ENCODE results near the gene MROH2A. TPM values are rescaled to one million over a fixed set of nuclear protein-coding genes. Genes with fewer than 3 reads are reported as not detected.
A peak's percentile ranks its signal among the peaks of the same experiment; 100 is the strongest.
"Not testable (repeated sequence)": the region's sequence is repeated elsewhere in the genome, so short reads cannot be mapped to it uniquely, and the experiment has no call there.

MROH2A gene
- total RNA-seq, 1 donor from 2014 or later = not detected

GRCh38 chr2:233867993-233868532 is 89.9 kb downstream of the MROH2A start, which contains the start of gene MSL3B:
TSS of gene MSL3B (minus strand) at chr2:233868386.
- DNase-seq (ENCODE audit: extremely low spot score, unreplicated experiment) = no peak
- Mint-ChIP-seq H3K9me3 (peaks cover 9% of the 10 kb centered on the region), H3K4me3 (peak within 1 kb of the TSS; percentile 97), H3K27ac (peak within 1 kb of the TSS; percentile 90), H3K36me3 (peaks cover 33% of the 10 kb centered on the region), H3K27me3 (peaks cover 28% of the 10 kb centered on the region), H3K4me1 (ENCODE audit: unreplicated experiment) (peaks cover 4% of the 10 kb centered on the region)
- TF ChIP-seq CTCF (conservative IDR thresholded peaks at IDR 0.05) = no peak

DNA sequence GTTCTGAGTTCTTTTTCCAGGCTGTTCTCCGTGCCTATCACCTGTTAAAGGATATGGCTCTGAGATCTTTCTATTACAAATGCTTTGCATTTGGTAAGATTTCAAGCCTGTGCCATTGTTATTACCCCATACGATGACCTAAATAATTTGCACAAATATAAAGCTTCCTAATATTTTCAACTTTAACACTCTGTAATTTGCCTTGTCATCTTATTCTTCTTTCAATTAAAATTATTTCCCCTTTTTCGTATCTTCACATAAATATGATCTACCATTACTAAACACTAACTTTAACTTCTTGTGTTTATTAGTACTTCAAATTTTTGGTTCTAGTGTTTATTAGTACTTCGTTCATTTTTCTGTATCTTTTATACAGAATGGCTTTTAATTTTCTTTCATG is 93.3 kb downstream of the MROH2A start:
- no peak for DNase-seq (ENCODE audit: extremely low spot score, unreplicated experiment)
- Mint-ChIP-seq H3K4me3 (no peak overlapping the region), H3K27me3 (peaks cover 53% of the 10 kb centered on the region), H3K27ac (no peak overlapping the region), H3K9me3 (peaks cover 9% of the 10 kb centered on the region), H3K36me3 (peaks cover 22% of the 10 kb centered on the region), H3K4me1 (ENCODE audit: unreplicated experiment) (peaks cover 4% of the 10 kb centered on the region)
- TF ChIP-seq CTCF (conservative IDR thresholded peaks at IDR 0.05) = no peak

DNA sequence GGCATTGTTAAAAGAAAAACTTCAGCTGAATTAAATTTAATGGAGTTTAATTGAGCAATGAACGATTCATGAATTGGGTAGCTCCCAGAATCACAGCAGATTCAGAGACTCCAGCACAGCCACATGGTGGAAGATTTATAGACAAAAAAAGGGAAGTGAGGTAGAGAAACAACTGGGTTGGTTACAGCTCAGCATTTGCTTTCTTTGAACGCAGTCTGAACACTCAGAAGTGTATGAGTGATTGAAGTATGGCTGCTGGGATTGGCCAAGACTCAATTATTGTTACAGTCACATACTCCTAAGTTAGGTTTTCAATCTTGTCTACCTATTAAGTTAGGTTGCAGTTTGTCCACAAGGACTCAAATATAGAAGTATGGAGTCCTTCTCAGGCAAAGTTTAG is 94.0 kb downstream of the MROH2A start:
- H3K36me3 Mint-ChIP-seq = peaks cover 15% of the 10 kb centered on the region
- H3K27ac Mint-ChIP-seq; DNase-seq (ENCODE audit: extremely low spot score, unreplicated experiment); H3K4me3 Mint-ChIP-seq; H3K4me1 Mint-ChIP-seq (ENCODE audit: unreplicated experiment); H3K9me3 Mint-ChIP-seq: not testable (repeated sequence)
- peaks cover 54% of the 10 kb centered on the region for H3K27me3 Mint-ChIP-seq

GRCh38 chr2:233882353-233882752 is 104.2 kb downstream of the MROH2A start:
- Mint-ChIP-seq H3K27ac (no peak overlapping the region), H3K9me3 (peaks cover 9% of the 10 kb centered on the region), H3K36me3 (no peaks in the 10 kb centered on the region), H3K27me3 (peaks cover 28% of the 10 kb centered on the region), H3K4me1 (ENCODE audit: unreplicated experiment) (no peaks in the 10 kb centered on the region), H3K4me3 (no peak overlapping the region)
- no peak for DNase-seq (ENCODE audit: extremely low spot score, unreplicated experiment)
- TF ChIP-seq CTCF (conservative IDR thresholded peaks at IDR 0.05) = no peak

Other genes with a start within 250 kb of the MROH2A start
- gene USP40, start 211.5 kb upstream of the MROH2A start, total RNA-seq (ENCODE audit: low replicate concordance) = 29.1 and 41.5 TPM in 2 replicates
- gene UGT1A8, start 160.7 kb upstream of the MROH2A start, total RNA-seq (ENCODE audit: low replicate concordance) = 0.17 TPM in 1 of 2 replicates, not detected in the other
- gene UGT1A10, start 141.9 kb upstream of the MROH2A start, total RNA-seq (ENCODE audit: low replicate concordance) = not detected in 2 replicates
- not detected in 2 replicates for gene UGT1A9, start 106.4 kb upstream of the MROH2A start, total RNA-seq (ENCODE audit: low replicate concordance)
- 0.19 TPM in 1 of 2 replicates, not detected in the other for gene UGT1A7, start 96.4 kb upstream of the MROH2A start, total RNA-seq (ENCODE audit: low replicate concordance)
- 0.52 and 1.9 TPM in 2 replicates for gene UGT1A6, start 85.4 kb upstream of the MROH2A start, total RNA-seq (ENCODE audit: low replicate concordance)
- gene UGT1A5, start 65.4 kb upstream of the MROH2A start, total RNA-seq (ENCODE audit: low replicate concordance) = not detected in 2 replicates
- gene UGT1A4, start 59.6 kb upstream of the MROH2A start, total RNA-seq (ENCODE audit: low replicate concordance) = not detected in 2 replicates
- gene UGT1A3, start 49.3 kb upstream of the MROH2A start, total RNA-seq (ENCODE audit: low replicate concordance) = 0.19 TPM in 1 of 2 replicates, not detected in the other
- gene UGT1A1, start 18.1 kb upstream of the MROH2A start, total RNA-seq (ENCODE audit: low replicate concordance) = 0.21 and 0.77 TPM in 2 replicates
- 16.7 and 42.1 TPM in 2 replicates for gene HJURP, start 76.2 kb downstream of the MROH2A start, total RNA-seq (ENCODE audit: low replicate concordance)
- 0.60 and 0.62 TPM in 2 replicates for gene TRPM8, start 139.0 kb downstream of the MROH2A start, total RNA-seq (ENCODE audit: low replicate concordance)